ENCODE measurements around the gene LAMC2.

DNA sequence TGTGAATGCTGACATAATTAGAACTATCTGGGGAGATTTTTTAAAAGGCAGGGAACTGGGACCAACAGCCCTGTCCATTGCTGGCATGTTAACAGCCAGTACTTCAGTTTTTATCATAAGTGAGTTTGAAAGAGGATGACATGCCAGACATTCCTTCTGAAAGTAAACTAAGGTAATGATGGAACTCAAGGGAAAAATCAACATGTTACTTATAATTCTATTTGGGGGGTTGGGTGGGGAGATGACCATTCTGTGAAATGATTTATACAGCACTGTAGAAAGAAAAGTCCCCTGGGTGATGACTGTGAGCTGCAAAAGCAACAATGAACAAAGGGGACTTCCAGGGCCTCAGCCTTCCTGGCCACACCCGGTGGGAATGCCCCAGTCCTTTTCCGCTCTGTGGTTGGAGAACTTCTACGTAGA is 5.4 kb upstream of the LAMC2 start:
- TF ChIP-seq, protein P1, sequence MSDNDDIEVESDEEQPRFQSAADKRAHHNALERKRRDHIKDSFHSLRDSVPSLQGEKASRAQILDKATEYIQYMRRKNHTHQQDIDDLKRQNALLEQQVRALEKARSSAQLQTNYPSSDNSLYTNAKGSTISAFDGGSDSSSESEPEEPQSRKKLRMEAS (IDR thresholded peaks at IDR 0.05), result no peak
- no peak for TF ChIP-seq EP300 (IDR thresholded peaks at IDR 0.05; ENCODE audit: borderline replicate concordance)
- no peak; the same call in 1 of the 2 replicates for TF ChIP-seq RAD21 (IDR thresholded peaks at IDR 0.05; ENCODE audit: low read depth)
- TF ChIP-seq TCF12 (IDR thresholded peaks at IDR 0.05; ENCODE audit: low read depth), result no peak
- TF ChIP-seq, protein P2, sequence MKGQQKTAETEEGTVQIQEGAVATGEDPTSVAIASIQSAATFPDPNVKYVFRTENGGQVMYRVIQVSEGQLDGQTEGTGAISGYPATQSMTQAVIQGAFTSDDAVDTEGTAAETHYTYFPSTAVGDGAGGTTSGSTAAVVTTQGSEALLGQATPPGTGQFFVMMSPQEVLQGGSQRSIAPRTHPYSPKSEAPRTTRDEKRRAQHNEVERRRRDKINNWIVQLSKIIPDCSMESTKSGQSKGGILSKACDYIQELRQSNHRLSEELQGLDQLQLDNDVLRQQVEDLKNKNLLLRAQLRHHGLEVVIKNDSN (IDR thresholded peaks at IDR 0.05), result no peak
- TF ChIP-seq, protein P3, sequence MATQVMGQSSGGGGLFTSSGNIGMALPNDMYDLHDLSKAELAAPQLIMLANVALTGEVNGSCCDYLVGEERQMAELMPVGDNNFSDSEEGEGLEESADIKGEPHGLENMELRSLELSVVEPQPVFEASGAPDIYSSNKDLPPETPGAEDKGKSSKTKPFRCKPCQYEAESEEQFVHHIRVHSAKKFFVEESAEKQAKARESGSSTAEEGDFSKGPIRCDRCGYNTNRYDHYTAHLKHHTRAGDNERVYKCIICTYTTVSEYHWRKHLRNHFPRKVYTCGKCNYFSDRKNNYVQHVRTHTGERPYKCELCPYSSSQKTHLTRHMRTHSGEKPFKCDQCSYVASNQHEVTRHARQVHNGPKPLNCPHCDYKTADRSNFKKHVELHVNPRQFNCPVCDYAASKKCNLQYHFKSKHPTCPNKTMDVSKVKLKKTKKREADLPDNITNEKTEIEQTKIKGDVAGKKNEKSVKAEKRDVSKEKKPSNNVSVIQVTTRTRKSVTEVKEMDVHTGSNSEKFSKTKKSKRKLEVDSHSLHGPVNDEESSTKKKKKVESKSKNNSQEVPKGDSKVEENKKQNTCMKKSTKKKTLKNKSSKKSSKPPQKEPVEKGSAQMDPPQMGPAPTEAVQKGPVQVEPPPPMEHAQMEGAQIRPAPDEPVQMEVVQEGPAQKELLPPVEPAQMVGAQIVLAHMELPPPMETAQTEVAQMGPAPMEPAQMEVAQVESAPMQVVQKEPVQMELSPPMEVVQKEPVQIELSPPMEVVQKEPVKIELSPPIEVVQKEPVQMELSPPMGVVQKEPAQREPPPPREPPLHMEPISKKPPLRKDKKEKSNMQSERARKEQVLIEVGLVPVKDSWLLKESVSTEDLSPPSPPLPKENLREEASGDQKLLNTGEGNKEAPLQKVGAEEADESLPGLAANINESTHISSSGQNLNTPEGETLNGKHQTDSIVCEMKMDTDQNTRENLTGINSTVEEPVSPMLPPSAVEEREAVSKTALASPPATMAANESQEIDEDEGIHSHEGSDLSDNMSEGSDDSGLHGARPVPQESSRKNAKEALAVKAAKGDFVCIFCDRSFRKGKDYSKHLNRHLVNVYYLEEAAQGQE (IDR thresholded peaks at IDR 0.05; ENCODE audit: low read depth), result no peak
- TF ChIP-seq NFIC (IDR thresholded peaks at IDR 0.05), result no peak; the same call in 1 of the 2 replicates
- no peak for TF ChIP-seq EGR1 (IDR thresholded peaks at IDR 0.05)
